GM12891 (cell line): ENCODE data around the gene CD200.
"Not testable (repeated sequence)": the region's sequence is repeated elsewhere in the genome, so short reads cannot be mapped to it uniquely, and the experiment has no call there.

Experiments used
- DNase-seq: peaks from one replicate; pipeline ENCODE4 v3.0.0; 2011; ENCODE audit warnings: low spot score; ENCODE audit not compliant: insufficient read length
- FAIRE-seq: peaks from 2 replicates; lab custom pipeline; 2011; peaks lifted over from hg19 to GRCh38; lab: Jason Lieb, UNC
- PAX5 ChIP-seq: IDR thresholded peaks from 2 replicates; pipeline ENCODE4 v1.6.1; 2011; ENCODE audit warnings: low read length, moderate library complexity, mild to moderate bottlenecking; ENCODE audit not compliant: insufficient read depth, severe bottlenecking
- POLR2A ChIP-seq: IDR thresholded peaks from 2 replicates; pipeline ENCODE4 v1.6.1; 2011; ENCODE audit warnings: low read depth, low read length, control low read depth
- POLR2AphosphoS5 ChIP-seq: IDR thresholded peaks from 2 replicates; pipeline ENCODE4 v1.6.1; 2011; ENCODE audit warnings: low read depth, low read length, control low read depth
- POU2F2 ChIP-seq: IDR thresholded peaks from 2 replicates; pipeline ENCODE4 v1.6.1; 2011; ENCODE audit warnings: low read depth, mild to moderate bottlenecking, control low read depth, low read length, moderate library complexity
- SPI1 ChIP-seq: IDR thresholded peaks from 2 replicates; pipeline ENCODE4 v1.6.1; 2011; ENCODE audit warnings: low read depth, low read length, control low read depth
- TAF1 ChIP-seq: IDR thresholded peaks from 2 replicates; pipeline ENCODE4 v1.6.1; 2011; ENCODE audit warnings: low read depth, low read length, control low read depth

Gene CD200

GRCh38 chr3:112395181-112395895 lies 62.4 kb downstream of the CD200 start:
- DNase-seq (no peak), FAIRE-seq (peak; percentile 5)
- TF ChIP-seq POU2F2 (no peak), SPI1 (no peak), POLR2AphosphoS5 (no peak), PAX5 (no peak), TAF1 (no peak), POLR2A (no peak)

- DNase-seq (no peak), FAIRE-seq (no peak)
- TF ChIP-seq POLR2A: no peak
- no peak for TF ChIP-seq TAF1
- TF ChIP-seq POLR2AphosphoS5: no peak
- TF ChIP-seq SPI1: no peak
- TF ChIP-seq PAX5: no peak
- TF ChIP-seq POU2F2: no peak
Measured at GRCh38 chr3:112395896-112396290, 62.9 kb downstream of the CD200 start.

- FAIRE-seq (peak; percentile 26), DNase-seq (no peak)
Measured at GRCh38 chr3:112397556-112397955, 64.6 kb downstream of the CD200 start.

GRCh38 chr3:112399064-112399463 lies 66.1 kb downstream of the CD200 start:
- DNase-seq (no peak), FAIRE-seq (no peak)
- TF ChIP-seq POLR2AphosphoS5: no peak
- no peak for TF ChIP-seq TAF1
- no peak for TF ChIP-seq PAX5
- no peak for TF ChIP-seq POU2F2
- TF ChIP-seq POLR2A: no peak
- TF ChIP-seq SPI1: no peak

More at GRCh38 chr3:112397556-112397955, 64.6 kb downstream of the CD200 start:
- TF ChIP-seq POLR2AphosphoS5: no peak
- no peak for TF ChIP-seq TAF1
- no peak for TF ChIP-seq SPI1
- no peak for TF ChIP-seq POU2F2
- TF ChIP-seq POLR2A: no peak
- no peak for TF ChIP-seq PAX5

- DNase-seq, FAIRE-seq: not testable (repeated sequence)
Measured at GRCh38 chr3:112399554-112399953, 66.6 kb downstream of the CD200 start.

- FAIRE-seq, DNase-seq: not testable (repeated sequence)
Measured at GRCh38 chr3:112400317-112400716, 67.4 kb downstream of the CD200 start.

GRCh38 chr3:112401617-112402016 lies 68.7 kb downstream of the CD200 start:
- FAIRE-seq: no peak
- no peak for TF ChIP-seq PAX5
- DNase-seq: no peak

- no peak for FAIRE-seq
- DNase-seq: no peak
- no peak for TF ChIP-seq POLR2A
- no peak for TF ChIP-seq PAX5
- TF ChIP-seq TAF1: no peak
- TF ChIP-seq SPI1: no peak
- no peak for TF ChIP-seq POLR2AphosphoS5
- no peak for TF ChIP-seq POU2F2
Measured at GRCh38 chr3:112403103-112403502, 70.1 kb downstream of the CD200 start.

- not testable (repeated sequence) for DNase-seq
Measured at GRCh38 chr3:112404924-112405549, 72.1 kb downstream of the CD200 start.

GRCh38 chr3:112405845-112406244 lies 72.9 kb downstream of the CD200 start:
- TF ChIP-seq SPI1: peak; percentile 69
- TF ChIP-seq POLR2A: no peak
- FAIRE-seq (peak; percentile 63), DNase-seq (no peak)

More at GRCh38 chr3:112404924-112405549, 72.1 kb downstream of the CD200 start:
- FAIRE-seq: not testable (repeated sequence)

GRCh38 chr3:112407214-112407887 lies 74.4 kb downstream of the CD200 start:
- DNase-seq (no peak), FAIRE-seq (peak; percentile 81)
- TF ChIP-seq PAX5 (no peak), SPI1 (no peak), TAF1 (no peak), POLR2AphosphoS5 (no peak), POLR2A (no peak), POU2F2 (no peak)
